ENCODE measurements around the gene TTC39B.
"Not testable (repeated sequence)": the region's sequence is repeated elsewhere in the genome, so short reads cannot be mapped to it uniquely, and the experiment has no call there.

The TTC39B gene

DNA sequence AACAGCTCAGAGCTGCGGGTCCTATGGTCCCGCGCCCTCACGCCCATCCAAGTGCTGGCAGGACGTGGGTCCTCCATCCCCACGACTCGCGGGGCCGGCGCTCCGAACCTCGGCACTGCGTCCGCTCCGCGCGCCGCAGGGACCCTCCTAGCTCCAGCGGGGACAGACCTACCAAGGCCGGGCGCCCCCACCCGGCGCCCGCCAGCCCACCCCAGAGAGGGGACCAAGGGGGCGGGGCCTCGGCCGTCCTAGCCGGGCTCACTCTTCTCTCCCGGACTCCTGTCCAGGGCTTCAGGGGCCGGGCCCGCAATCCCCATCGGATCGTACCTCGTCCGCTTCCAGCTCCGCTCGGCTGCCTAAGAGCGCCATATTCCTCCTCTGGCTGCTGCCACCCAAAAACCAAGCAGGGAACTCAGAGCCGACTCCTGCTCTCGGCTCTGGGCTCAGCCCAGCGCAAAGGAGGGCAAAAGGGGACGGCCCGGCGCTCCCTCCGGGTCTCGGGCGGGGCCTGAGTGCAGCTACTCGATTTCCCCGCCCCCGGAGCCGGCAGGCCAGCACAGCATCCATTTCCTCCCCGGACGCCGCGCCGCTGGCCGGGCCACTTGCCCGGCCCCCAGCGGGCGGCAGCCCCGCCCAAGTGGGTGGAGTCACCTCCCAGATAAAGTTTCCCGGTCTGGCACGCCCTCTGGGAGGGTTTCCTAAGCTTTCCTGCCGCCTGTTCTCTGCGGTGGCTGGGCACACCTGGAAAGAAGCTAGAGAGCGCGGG is at the start of gene TTC39B:
Gene TTC39B, minus strand, starts transcription at position 460 of the 766 bp plus-strand sequence. Its CDS starts 91 bp downstream, at position 369.
- DNase-seq, result peak; percentile 89
- in situ Hi-C loops (cut with MboI; ENCODE audit: low pct_unique_long_range_greater_than_20kb, low sequenced_read_pairs), result no loop called here

GRCh38 chr9:15355669-15356068 is 48.7 kb upstream of the TTC39B start:
- in situ Hi-C loops (cut with MboI; ENCODE audit: low pct_unique_long_range_greater_than_20kb, low sequenced_read_pairs), result no loop called here
- DNase-seq, result no peak

GRCh38 chr9:15354713-15355112 is 47.7 kb upstream of the TTC39B start:
- in situ Hi-C loops (cut with MboI; ENCODE audit: low pct_unique_long_range_greater_than_20kb, low sequenced_read_pairs), result no loop called here
- DNase-seq, result peak; percentile 27

- in situ Hi-C loops (cut with MboI; ENCODE audit: low pct_unique_long_range_greater_than_20kb, low sequenced_read_pairs), result no loop called here
- no peak for DNase-seq
These were observed 46.9 kb upstream of the TTC39B start for GRCh38 chr9:15353892-15354291.

DNA sequence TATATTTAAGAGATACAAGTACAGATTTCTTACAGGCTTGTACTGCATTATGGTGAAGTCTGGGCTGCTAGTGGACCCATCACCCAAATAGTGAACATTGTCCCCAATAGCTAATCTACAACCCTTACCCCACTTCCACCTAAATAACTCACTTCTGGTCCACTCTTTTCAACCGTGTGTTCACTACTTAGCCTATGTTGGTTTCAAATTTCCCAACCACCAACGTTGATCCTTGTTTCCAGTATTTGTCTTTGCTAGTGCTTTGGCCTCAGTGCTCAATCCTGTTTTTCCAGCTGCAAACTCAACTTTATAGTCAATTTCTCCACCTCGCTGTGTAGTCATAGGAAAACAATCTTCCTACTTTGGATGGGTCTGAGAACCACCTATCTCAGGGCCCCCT is 45.3 kb upstream of the TTC39B start:
- in situ Hi-C loops (cut with MboI; ENCODE audit: low pct_unique_long_range_greater_than_20kb, low sequenced_read_pairs), result no loop called here
- no peak for DNase-seq

GRCh38 chr9:15349892-15350761 is 43.1 kb upstream of the TTC39B start:
- in situ Hi-C loops (cut with MboI; ENCODE audit: low pct_unique_long_range_greater_than_20kb, low sequenced_read_pairs), result no loop called here

DNA sequence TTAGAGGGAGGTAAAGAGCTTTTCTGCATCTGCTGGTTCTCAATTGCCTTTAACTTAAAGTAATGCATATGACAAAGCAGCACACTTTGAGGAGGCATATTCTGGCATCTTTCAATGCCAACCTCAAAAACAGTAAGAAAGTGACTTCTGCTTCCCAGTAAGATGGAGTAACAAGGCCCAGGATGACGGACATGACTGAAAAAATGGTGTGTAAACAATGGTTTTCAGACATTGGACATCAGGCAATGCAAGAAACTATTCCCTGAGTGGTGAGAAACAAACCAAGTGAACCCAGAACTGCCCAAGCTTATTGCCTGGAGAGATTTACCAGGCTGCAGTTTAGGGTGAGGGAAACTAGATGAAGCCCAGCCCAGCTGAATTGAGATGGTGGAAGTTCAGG is 39.8 kb upstream of the TTC39B start:
- in situ Hi-C loops (cut with MboI; ENCODE audit: low pct_unique_long_range_greater_than_20kb, low sequenced_read_pairs), result no loop called here
- no peak for DNase-seq

More at GRCh38 chr9:15349892-15350761, 43.1 kb upstream of the TTC39B start:
- no peak for DNase-seq

DNA sequence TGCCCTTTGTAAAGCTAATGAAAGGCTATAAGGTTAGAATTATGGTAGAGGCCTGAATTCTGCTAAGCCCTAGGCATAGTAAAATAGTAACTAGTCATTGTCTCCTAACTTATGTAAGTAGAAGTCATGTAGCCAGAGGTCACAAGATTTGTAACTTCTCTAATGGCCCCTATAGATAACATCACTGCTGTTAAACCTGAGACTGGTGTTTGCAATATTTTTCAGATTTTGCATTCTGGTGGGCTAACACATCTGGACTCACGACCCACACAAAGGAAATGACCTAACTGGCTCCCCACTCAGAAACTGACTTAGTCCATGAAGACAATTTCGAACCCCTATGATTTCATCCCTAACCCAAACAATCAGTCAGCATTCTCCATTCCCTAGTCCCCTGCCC is 37.2 kb upstream of the TTC39B start:
- DNase-seq, result no peak
- in situ Hi-C loops (cut with MboI; ENCODE audit: low pct_unique_long_range_greater_than_20kb, low sequenced_read_pairs), result no loop called here

DNA sequence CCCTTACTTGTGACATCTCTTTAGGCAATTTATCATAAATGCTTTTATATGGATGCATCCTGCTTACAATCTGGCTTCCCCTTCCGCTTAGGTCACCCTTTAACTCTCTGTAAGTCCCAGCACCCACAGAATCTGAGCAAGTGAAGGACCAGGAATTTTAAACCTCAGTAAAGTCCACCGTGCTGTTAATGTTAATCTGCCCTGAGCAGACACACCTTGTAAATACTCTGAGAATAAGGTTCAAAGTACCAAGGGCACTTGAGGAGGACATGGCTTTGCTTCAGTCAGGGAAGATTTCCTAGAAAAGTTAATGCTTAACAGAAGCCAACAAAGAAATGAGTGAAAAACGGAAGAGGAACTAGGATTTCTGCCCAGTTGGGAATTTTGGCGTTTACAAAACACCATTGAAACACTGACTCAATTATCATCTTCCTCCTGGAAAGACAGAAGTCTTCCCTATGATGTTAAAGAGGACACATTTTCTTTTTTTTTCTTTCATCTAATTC is 26.4 kb upstream of the TTC39B start:
- DNase-seq, result no peak
- in situ Hi-C loops (cut with MboI; ENCODE audit: low pct_unique_long_range_greater_than_20kb, low sequenced_read_pairs), result no loop called here

DNA sequence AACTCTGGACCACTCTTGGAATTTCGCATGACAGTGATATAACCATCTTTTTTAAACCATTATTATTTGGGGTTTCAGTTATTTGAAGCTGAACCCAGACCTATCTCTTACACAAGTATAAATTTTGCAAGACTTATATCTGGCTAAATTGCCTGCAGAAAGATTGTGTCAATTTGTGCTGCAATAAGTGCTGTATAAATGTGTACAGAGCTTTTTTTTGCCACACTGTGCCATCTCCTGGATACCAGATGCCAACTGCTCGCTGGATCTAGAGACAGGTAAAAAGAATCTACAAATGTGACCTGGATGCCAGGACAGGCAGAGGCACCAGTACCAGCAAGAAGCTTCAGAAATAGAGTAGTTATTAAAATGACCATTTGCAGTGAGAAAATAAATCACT is 25.9 kb upstream of the TTC39B start:
- DNase-seq, result no peak
- in situ Hi-C loops (cut with MboI; ENCODE audit: low pct_unique_long_range_greater_than_20kb, low sequenced_read_pairs), result no loop called here

DNA sequence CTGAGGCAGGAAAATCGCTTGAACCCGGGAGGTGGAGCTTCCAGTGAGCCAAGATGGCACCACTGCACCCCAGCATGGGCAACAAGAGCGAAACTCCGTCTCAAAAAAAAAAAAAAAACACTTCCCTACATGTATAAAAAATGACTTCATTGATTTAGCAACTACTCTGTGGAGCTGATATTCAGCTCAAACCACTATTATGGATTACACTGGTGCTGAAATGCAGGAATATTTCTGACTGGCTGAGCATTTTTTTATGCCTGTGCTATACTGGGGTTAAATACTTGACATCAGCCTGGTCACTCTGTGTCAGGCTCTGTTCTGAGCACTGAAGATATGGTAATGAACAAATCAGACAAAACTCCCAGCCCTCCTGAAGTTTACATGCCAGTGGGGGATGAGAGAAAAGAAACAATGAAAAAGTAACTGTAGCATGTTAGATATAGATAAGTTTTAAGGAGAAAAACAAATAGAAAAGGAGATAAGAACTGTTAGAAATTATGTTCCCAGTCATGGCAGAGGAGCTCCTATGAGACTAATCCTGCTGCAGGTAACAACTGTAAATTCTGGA is 22.6 kb upstream of the TTC39B start:
- no peak for DNase-seq
- in situ Hi-C loops (cut with MboI; ENCODE audit: low pct_unique_long_range_greater_than_20kb, low sequenced_read_pairs), result no loop called here

DNA sequence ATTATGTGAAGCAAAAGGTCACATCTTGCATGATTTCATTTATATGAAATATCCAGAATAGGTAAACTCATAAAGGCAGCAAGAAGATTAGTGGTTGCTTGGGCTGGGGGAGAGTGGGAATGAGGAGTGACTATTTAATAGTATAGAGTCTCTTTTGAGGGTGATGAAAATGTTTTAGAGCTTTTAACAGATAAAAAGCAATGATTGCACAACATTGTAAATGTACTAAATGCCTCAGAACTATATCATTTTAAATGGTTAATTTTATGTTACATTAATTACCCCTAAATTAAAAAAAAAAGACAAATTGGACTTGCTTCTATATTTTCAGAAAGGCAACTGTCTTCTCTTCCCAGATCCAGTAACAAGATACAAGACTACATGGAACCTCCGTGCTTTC is 21.9 kb upstream of the TTC39B start:
- in situ Hi-C loops (cut with MboI; ENCODE audit: low pct_unique_long_range_greater_than_20kb, low sequenced_read_pairs), result no loop called here
- no peak for DNase-seq

DNA sequence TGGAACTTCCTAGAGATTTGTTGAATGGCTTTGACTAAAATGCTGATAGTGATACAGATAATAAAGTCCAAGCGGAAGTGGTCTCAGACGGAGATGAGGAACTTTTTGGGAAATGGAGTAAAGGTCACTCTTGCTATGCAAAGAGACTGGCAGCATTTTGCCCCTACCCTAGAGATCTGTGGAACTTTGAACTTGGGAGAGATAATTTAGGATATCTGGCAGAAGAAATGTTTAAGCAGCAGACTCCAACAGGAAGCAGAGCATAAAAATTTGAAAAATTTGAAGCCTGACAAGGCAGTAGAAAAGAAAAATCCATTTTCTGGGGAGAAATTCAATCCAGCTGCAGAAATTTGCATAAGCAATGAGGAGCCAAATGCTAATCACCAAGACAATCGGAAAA is 15.7 kb upstream of the TTC39B start:
- DNase-seq; in situ Hi-C loops (cut with MboI; ENCODE audit: low pct_unique_long_range_greater_than_20kb, low sequenced_read_pairs): not testable (repeated sequence)

- DNase-seq, result peak; percentile 25
- in situ Hi-C loops (cut with MboI; ENCODE audit: low pct_unique_long_range_greater_than_20kb, low sequenced_read_pairs), result not testable (repeated sequence)
These were observed 12.6 kb upstream of the TTC39B start for GRCh38 chr9:15319661-15320060.

- in situ Hi-C loops (cut with MboI; ENCODE audit: low pct_unique_long_range_greater_than_20kb, low sequenced_read_pairs), result no loop called here
- DNase-seq, result no peak
These were observed 10.8 kb upstream of the TTC39B start for GRCh38 chr9:15317836-15318235.

GRCh38 chr9:15311607-15312006 is 4.6 kb upstream of the TTC39B start:
- in situ Hi-C loops (cut with MboI; ENCODE audit: low pct_unique_long_range_greater_than_20kb, low sequenced_read_pairs), result no loop called here
- no peak for DNase-seq

DNA sequence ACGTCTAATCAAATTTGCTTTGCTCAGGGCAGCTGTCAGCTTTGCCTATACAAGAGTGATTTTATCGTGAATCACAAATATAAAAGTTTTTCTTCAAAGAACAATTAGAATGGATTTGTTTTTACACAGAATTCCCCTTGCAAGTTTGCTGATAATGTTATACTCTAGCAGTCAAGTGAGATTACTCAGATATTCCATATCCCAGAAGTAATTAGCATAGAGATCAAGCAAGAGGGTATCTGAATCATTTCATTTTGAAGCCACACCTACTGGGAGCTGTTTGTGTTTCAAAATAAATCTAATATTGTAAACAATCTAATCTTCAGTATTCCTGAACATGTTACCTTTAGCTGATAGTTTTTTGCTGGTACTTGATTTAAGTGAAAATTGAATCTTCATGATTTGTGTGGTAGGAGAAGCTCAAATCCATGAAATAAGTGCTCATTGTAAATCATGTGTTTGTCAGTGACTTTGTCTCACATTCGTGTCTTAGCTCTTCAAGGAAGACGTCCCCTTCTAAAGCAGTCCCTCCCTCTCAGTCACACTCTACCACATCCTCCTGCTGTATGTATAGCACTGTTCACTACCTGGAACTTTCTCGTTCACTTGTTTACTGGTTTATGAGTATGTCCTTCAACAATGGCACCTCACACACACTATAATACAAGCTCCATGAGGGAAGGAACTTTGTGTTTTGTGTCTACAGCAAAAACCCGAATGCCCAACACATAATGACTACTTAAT is 3.3 kb upstream of the TTC39B start:
- in situ Hi-C loops (cut with MboI; ENCODE audit: low pct_unique_long_range_greater_than_20kb, low sequenced_read_pairs), result no loop called here
- no peak for DNase-seq

- in situ Hi-C loops (cut with MboI; ENCODE audit: low pct_unique_long_range_greater_than_20kb, low sequenced_read_pairs), result no loop called here
These were observed 1.5 kb upstream of the TTC39B start for GRCh38 chr9:15308511-15308910.

DNA sequence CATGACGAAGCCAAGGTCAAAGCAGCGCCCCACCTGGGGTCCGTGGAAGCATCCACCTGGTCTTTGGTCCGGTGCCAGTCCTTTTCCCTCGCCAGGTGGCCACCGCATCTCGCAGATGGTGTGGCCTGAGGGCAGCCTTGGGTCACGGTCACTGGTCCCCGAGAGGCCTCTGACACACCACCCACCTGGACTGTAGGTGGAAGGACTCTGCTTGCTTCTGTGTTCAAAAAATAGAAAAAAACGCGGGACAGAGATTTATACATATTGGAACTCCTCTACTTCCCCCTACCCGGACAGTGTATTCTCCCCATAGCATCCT is 466 bp upstream of the TTC39B start:
- in situ Hi-C loops (cut with MboI; ENCODE audit: low pct_unique_long_range_greater_than_20kb, low sequenced_read_pairs), result no loop called here
- no peak for DNase-seq

More at GRCh38 chr9:15308511-15308910, 1.5 kb upstream of the TTC39B start:
- DNase-seq, result no peak
